SK-MEL-5 (cell line): Measurements from ENCODE around the gene HSFY2. TPM values are rescaled to one million over a fixed set of nuclear protein-coding genes. Genes with fewer than 3 reads are reported as not detected.
"Not testable (repeated sequence)": the region's sequence is repeated elsewhere in the genome, so short reads cannot be mapped to it uniquely, and the experiment has no call there.

Experiments
- DNase-seq: peaks from one replicate; pipeline ENCODE4 v3.0.0-alpha.2; 2016; ENCODE audit warnings: low read depth, low spot score
- in situ Hi-C: cut with HindIII; loops from 2 replicates; pipeline ENCODE4 v1.10.0; 2016; ENCODE audit warnings: low sequenced_read_pairs, high pct_unique_total_duplicates, low pct_unique_long_range_greater_than_20kb
- polyA plus RNA-seq, 2 experiments: library from polyadenylated mRNA; depleted of rRNA; stranded (reverse); fragments of >200 nt; gene quantifications; 2 replicates each; pipeline ENCODE4 v1.2.3, GENCODE V29; 2015
- small RNA-seq, 2 experiments: library from RNA; depleted of rRNA; stranded (forward); fragments of <200 nt; gene quantifications; one replicate each; pipeline ENCODE3, GENCODE V24; 2014
- total RNA-seq: library from RNA; depleted of rRNA; stranded (reverse); fragments of >200 nt; shearing (Covaris generic); gene quantifications from 2 replicates; pipeline ENCODE4 v1.2.3, GENCODE V29; 2014; rRNA removed

Gene HSFY2, protein sequence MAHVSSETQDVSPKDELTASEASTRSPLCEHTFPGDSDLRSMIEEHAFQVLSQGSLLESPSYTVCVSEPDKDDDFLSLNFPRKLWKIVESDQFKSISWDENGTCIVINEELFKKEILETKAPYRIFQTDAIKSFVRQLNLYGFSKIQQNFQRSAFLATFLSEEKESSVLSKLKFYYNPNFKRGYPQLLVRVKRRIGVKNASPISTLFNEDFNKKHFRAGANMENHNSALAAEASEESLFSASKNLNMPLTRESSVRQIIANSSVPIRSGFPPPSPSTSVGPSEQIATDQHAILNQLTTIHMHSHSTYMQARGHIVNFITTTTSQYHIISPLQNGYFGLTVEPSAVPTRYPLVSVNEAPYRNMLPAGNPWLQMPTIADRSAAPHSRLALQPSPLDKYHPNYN
- total RNA-seq, result not detected in 2 replicates
- not detected in 2 replicates for polyA plus RNA-seq (2015; cell fraction: cytosol; rRNA removed)
- polyA plus RNA-seq (2015; cell fraction: nucleus; rRNA removed), result not detected in 2 replicates

- DNase-seq, in situ Hi-C loops: not testable (repeated sequence)
These were observed at the start of gene HSFY2 for GRCh38 chrY:18773635-18774034. HSFY2 (minus strand) TSS chrY:18773735; CDS start chrY:18773618, 117 bp downstream.

DNA sequence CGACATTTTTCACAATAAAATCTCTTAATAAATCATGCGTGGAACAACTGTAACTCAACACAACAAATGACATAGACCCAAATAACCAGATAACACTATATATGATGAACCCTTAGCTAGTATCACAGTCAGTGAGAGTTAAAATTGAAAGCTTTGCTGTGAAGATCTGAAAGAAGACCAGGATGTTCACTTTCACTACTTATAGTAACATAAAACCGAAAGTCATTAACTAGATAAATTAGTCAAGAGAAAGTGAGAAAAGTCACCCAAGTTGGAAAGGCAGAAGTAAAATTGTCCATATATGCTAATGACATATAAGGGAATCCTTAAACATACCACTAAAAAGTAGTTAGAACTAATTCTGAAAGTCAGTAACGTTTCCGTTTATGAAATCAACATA, 42.2 kb upstream of the HSFY2 start:
- in situ Hi-C loops, DNase-seq: not testable (repeated sequence)

DNA sequence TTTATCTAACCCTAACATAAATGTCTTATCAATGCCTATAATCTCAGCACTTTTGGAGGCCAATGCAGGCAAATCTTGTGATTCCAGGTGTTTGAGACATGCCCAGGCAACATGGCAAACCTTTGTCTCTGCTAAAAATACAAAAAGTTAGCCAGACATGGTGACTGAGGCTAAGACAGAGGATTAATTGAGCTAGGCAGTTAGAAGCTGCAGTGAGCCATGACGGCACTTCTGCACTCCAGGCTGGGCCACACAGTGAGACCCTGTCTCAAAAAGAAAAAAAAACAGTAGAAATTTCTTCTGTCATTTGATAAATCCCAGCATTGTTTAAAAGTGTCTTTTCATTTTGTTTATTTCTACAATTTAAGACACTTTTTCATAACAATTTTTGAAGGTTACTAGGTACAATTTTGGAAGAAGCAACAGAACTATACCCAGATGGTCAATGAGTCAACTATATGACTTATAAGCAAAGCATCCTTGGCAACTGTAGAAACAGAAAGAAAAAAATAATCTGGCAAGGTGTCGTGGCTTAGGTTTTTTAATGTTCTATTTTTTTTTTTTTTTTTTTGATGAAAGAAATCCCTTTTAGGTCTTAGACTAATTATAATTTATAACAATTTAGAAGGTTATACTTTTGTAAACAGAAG, 15.3 kb upstream of the HSFY2 start:
- DNase-seq, in situ Hi-C loops: not testable (repeated sequence)

GRCh38 chrY:18754077-18754476, 19.5 kb downstream of the HSFY2 start:
- in situ Hi-C loops, DNase-seq: not testable (repeated sequence)

GRCh38 chrY:18753133-18753815, 20.3 kb downstream of the HSFY2 start:
- in situ Hi-C loops, DNase-seq: not testable (repeated sequence)

DNA sequence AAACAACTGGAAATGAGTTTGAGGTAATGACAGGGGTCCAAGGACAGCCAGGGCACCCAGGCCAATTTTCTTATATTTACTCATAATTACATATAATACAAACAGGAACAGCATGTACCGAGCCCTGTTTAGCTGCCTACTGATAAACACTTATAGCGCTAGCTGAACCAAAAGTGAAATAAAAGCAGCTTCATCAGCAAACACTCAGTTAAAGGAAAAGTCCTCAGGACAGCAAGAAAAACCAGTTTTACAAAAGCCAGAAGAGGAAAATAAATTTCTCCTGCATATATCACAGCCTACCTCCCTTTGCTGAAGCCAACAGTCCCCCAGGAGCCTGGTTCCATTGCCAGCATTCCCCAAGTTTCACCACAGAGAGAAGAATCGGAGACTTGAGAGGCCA, 49.8 kb downstream of the HSFY2 start:
- in situ Hi-C loops, DNase-seq: not testable (repeated sequence)

Small RNAs within 50 kb of the gene (small RNA-seq; reads per million reads assigned to genes)
- 0 reads per million in 2 experiments for gene GPM6BP2

Other genes with a start within 250 kb of the HSFY2 start
- not detected in 2 replicates for gene HSFY1, start 227.0 kb downstream of the HSFY2 start, total RNA-seq